ENCODE measurements around the gene UEVLD. TPM values are rescaled to one million over a fixed set of nuclear protein-coding genes. Genes with fewer than 3 reads are reported as not detected.

The UEVLD gene
- polyA plus RNA-seq, 1 donor from 2014 or later = 11.3 TPM

GRCh38 chr11:18580113-18580766, 8.3 kb downstream of the UEVLD start:
- no peaks in the 10 kb centered on the region for H3K79me2 ChIP-seq (replicated peaks; ENCODE audit: insufficient read depth, low read length)
- H4K20me1 ChIP-seq (ENCODE audit: insufficient read depth) = no peaks in the 10 kb centered on the region
- no peak for TF ChIP-seq TAF1 (IDR thresholded peaks at IDR 0.05; ENCODE audit: low read depth)
- TF ChIP-seq CTCF (IDR thresholded peaks at IDR 0.05; ENCODE audit: poor library complexity, severe bottlenecking) = no peak
- no peak for TF ChIP-seq SMC3 (conservative IDR thresholded peaks at IDR 0.05; ENCODE audit: poor library complexity)
- no peak for TF ChIP-seq EP300 (conservative IDR thresholded peaks at IDR 0.05; ENCODE audit: poor library complexity, severe bottlenecking)
- TF ChIP-seq EZH2 (IDR thresholded peaks at IDR 0.05; ENCODE audit: borderline replicate concordance, insufficient read depth, low read length, poor library complexity, severe bottlenecking) = no peak
- TF ChIP-seq MXI1 (conservative IDR thresholded peaks at IDR 0.05; ENCODE audit: poor library complexity, severe bottlenecking) = no peak
- no peak for TF ChIP-seq RAD21 (conservative IDR thresholded peaks at IDR 0.05)
- TF ChIP-seq POLR2AphosphoS5 (IDR thresholded peaks at IDR 0.05) = no peak
- no peak for TF ChIP-seq REST (IDR thresholded peaks at IDR 0.05; ENCODE audit: borderline replicate concordance)
- no peaks in the 10 kb centered on the region for H3F3A ChIP-seq (ENCODE audit: insufficient read depth, low read length, poor library complexity, severe bottlenecking)
- no peaks in the 10 kb centered on the region for H3K36me3 ChIP-seq (ENCODE audit: insufficient read depth, low read length)
- no peaks in the 10 kb centered on the region for H3K9me2 ChIP-seq (ENCODE audit: insufficient read depth, low read length)
- H3K27ac ChIP-seq (ENCODE audit: low read length) = no peak overlapping the region
- H3K9me3 ChIP-seq (ENCODE audit: low read length) = no peaks in the 10 kb centered on the region
- no peaks in the 10 kb centered on the region for H3K27me3 ChIP-seq (ENCODE audit: insufficient read depth, low read depth, low read length)
- H3K9ac ChIP-seq (ENCODE audit: low read length) = no peak overlapping the region
- H3K4me2 ChIP-seq (ENCODE audit: low read length) = no peak overlapping the region
- H3K4me3 ChIP-seq (ENCODE audit: low read length) = no peak overlapping the region
- H2AFZ ChIP-seq (ENCODE audit: low read depth, low read length) = no peak overlapping the region

- no peaks in the 10 kb centered on the region for H3K27me3 ChIP-seq (ENCODE audit: insufficient read depth, low read depth, low read length)
- H3K9me3 ChIP-seq (ENCODE audit: low read length) = no peaks in the 10 kb centered on the region
Observed at GRCh38 chr11:18578975-18579598, 9.4 kb downstream of the UEVLD start.

More at GRCh38 chr11:18578975-18579598, 9.4 kb downstream of the UEVLD start:
- TF ChIP-seq EZH2 (IDR thresholded peaks at IDR 0.05; ENCODE audit: borderline replicate concordance, insufficient read depth, low read length, poor library complexity, severe bottlenecking) (no peak), REST (IDR thresholded peaks at IDR 0.05; ENCODE audit: borderline replicate concordance) (no peak)
- no peak overlapping the region for H2AFZ ChIP-seq (ENCODE audit: low read depth, low read length)
- no peaks in the 10 kb centered on the region for H3F3A ChIP-seq (ENCODE audit: insufficient read depth, low read length, poor library complexity, severe bottlenecking)
- H3K9me2 ChIP-seq (ENCODE audit: insufficient read depth, low read length) = no peaks in the 10 kb centered on the region
- no peak overlapping the region for H3K27ac ChIP-seq (ENCODE audit: low read length)
- H4K20me1 ChIP-seq (ENCODE audit: insufficient read depth) = no peaks in the 10 kb centered on the region
- no peak overlapping the region for H3K9ac ChIP-seq (ENCODE audit: low read length)
- H3K79me2 ChIP-seq (replicated peaks; ENCODE audit: insufficient read depth, low read length) = no peaks in the 10 kb centered on the region
- no peaks in the 10 kb centered on the region for H3K36me3 ChIP-seq (ENCODE audit: insufficient read depth, low read length)
- no peak overlapping the region for H3K4me3 ChIP-seq (ENCODE audit: low read length)
- H3K4me2 ChIP-seq (ENCODE audit: low read length) = no peak overlapping the region
